NCI-H146 treated with DMSO at 0.1 percent for 48 hours (cell line): ENCODE data around the gene CGB1.

Experiments
- DNase-seq: peaks from one replicate; lab custom pipeline; 2025; ENCODE audit not compliant: unreplicated experiment; lab: John Stamatoyannopoulos, UW

The CGB1 gene

GRCh38 chr19:48997972-48998371, 38.7 kb downstream of the CGB1 start:
- DNase-seq: no peak

- no peak for DNase-seq
Measured at GRCh38 chr19:48994035-48994386, 42.7 kb downstream of the CGB1 start.

GRCh38 chr19:48993175-48994034, 43.3 kb downstream of the CGB1 start, which contains the start of the genes GYS1 and RUVBL2:
TSS of gene GYS1 (minus strand) at chr19:48993309. CDS start at chr19:48993112, 197 bp downstream.
TSS of gene RUVBL2 (plus strand) at chr19:48993887. CDS start at chr19:48993912, 25 bp downstream.
- peak; percentile 99 for DNase-seq

GRCh38 chr19:48992581-48993174, 44.0 kb downstream of the CGB1 start:
- DNase-seq: no peak

GRCh38 chr19:48991873-48992580, 44.7 kb downstream of the CGB1 start:
- no peak for DNase-seq

- DNase-seq: no peak
Measured at GRCh38 chr19:48991011-48991609, 45.6 kb downstream of the CGB1 start.

- DNase-seq: no peak
Measured at GRCh38 chr19:48990400-48990799, 46.3 kb downstream of the CGB1 start.

GRCh38 chr19:48989701-48990291, 46.9 kb downstream of the CGB1 start:
- DNase-seq: no peak

GRCh38 chr19:48988860-48989259, 47.8 kb downstream of the CGB1 start:
- no peak for DNase-seq

- no peak for DNase-seq
Measured at GRCh38 chr19:48988286-48988685, 48.4 kb downstream of the CGB1 start.

- DNase-seq: no peak
Measured at GRCh38 chr19:48987323-48987722, 49.4 kb downstream of the CGB1 start.

- DNase-seq: no peak
Measured at GRCh38 chr19:48986211-48986610, 50.5 kb downstream of the CGB1 start.

- no peak for DNase-seq
Measured at GRCh38 chr19:48985711-48986110, 51.0 kb downstream of the CGB1 start.
